WTC11 (cell line): ENCODE results near the gene SHOC2. TPM values are rescaled to one million over a fixed set of nuclear protein-coding genes. Genes with fewer than 3 reads are reported as not detected.

ENCODE experiments used
- ATAC-seq: fragments of 200-7000 bp; cut with Tn5 transposase; 2 replicates; pipeline ENCODE4 v1.10.0; 2021; ENCODE audit warnings: mild to moderate bottlenecking, moderate library complexity
- CTCF ChIA-PET: fragments of 300-600 bp; sonication (Branson Sonifier 250); formaldehyde crosslinking; loops from one replicate; lab custom pipeline; 2021; ENCODE audit warnings: antibody characterized with exemption; lab: Charles Lee
- POLR2A ChIA-PET: fragments of 350-600 bp; sonication (Branson Sonifier 250); formaldehyde crosslinking; loops from one replicate; lab custom pipeline; 2021; ENCODE audit warnings: antibody characterized with exemption; lab: Charles Lee
- DNase-seq: peaks from one replicate; pipeline ENCODE4 v3.0.0; 2021; ENCODE audit warnings: low spot score
- H3K27ac Mint-ChIP-seq: 2 replicates; pipeline ENCODE4 v1.8.0; 2021; ENCODE audit warnings: mixed read lengths
- H3K27me3 Mint-ChIP-seq: 2 replicates; pipeline ENCODE4 v1.8.0; 2021; ENCODE audit warnings: low read depth, mild to moderate bottlenecking, moderate library complexity, mixed read lengths
- H3K36me3 Mint-ChIP-seq: 2 replicates; pipeline ENCODE4 v1.8.0; 2021; ENCODE audit warnings: mixed read lengths
- H3K4me1 Mint-ChIP-seq: 2 replicates; pipeline ENCODE4 v1.8.0; 2022; ENCODE audit warnings: mixed read lengths
- H3K4me3 Mint-ChIP-seq: 2 replicates; pipeline ENCODE4 v1.8.0; 2021; ENCODE audit warnings: mild to moderate bottlenecking, moderate library complexity, mixed read lengths
- H3K9me3 Mint-ChIP-seq: 2 replicates; pipeline ENCODE4 v1.8.0; 2021; ENCODE audit warnings: mixed read lengths
- ATF6 ChIP-seq: sonication (generic); formaldehyde crosslinking; IDR thresholded peaks from 2 replicates; pipeline ENCODE4 v1.8.1; 2023; ENCODE audit warnings: mild to moderate bottlenecking, missing genetic modification reagents
- FOXJ3 ChIP-seq: sonication (generic); formaldehyde crosslinking; IDR thresholded peaks from 2 replicates; pipeline ENCODE4 v1.9.0; 2021; ENCODE audit warnings: missing genetic modification reagents, mild to moderate bottlenecking, borderline replicate concordance
- FOXP1 ChIP-seq: sonication (generic); formaldehyde crosslinking; IDR thresholded peaks from 2 replicates; pipeline ENCODE4 v1.8.0; 2022; ENCODE audit warnings: missing genetic modification reagents, mild to moderate bottlenecking, moderate library complexity, borderline replicate concordance
- GABPB1 ChIP-seq: sonication (generic); formaldehyde crosslinking; IDR thresholded peaks from 2 replicates; pipeline ENCODE4 v1.8.1; 2023; ENCODE audit warnings: mild to moderate bottlenecking, missing genetic modification reagents
- HMGXB4 ChIP-seq: sonication (generic); formaldehyde crosslinking; IDR thresholded peaks from 2 replicates; pipeline ENCODE4 v1.8.1; 2023; ENCODE audit warnings: mild to moderate bottlenecking, moderate library complexity, missing genetic modification reagents
- OVOL2 ChIP-seq: fragments of 250-450 bp; sonication (Bioruptor Pico); IDR thresholded peaks from 2 replicates; pipeline ENCODE4 v1.9.0; 2021; ENCODE audit warnings: mild to moderate bottlenecking, borderline replicate concordance
- STAT6 ChIP-seq: sonication (generic); formaldehyde crosslinking; conservative IDR thresholded peaks from 2 replicates; pipeline ENCODE4 v1.8.1; 2023; ENCODE audit warnings: mild to moderate bottlenecking, low read depth, missing genetic modification reagents, moderate library complexity
- TCF7 ChIP-seq: sonication (generic); formaldehyde crosslinking; IDR thresholded peaks from 2 replicates; pipeline ENCODE4 v1.8.0; 2022; ENCODE audit warnings: mild to moderate bottlenecking, low read depth, missing genetic modification reagents, moderate library complexity
- TEAD4 ChIP-seq: sonication (generic); formaldehyde crosslinking; IDR thresholded peaks from 2 replicates; pipeline ENCODE4 v1.8.0; 2022; ENCODE audit warnings: mild to moderate bottlenecking, missing genetic modification reagents
- ZBTB21 ChIP-seq: sonication (generic); formaldehyde crosslinking; IDR thresholded peaks from 2 replicates; pipeline ENCODE4 v1.8.1; 2023; ENCODE audit warnings: mild to moderate bottlenecking, missing genetic modification reagents, borderline replicate concordance
- ZNF281 ChIP-seq: sonication (generic); formaldehyde crosslinking; IDR thresholded peaks from 2 replicates; pipeline ENCODE4 v1.8.0; 2023; ENCODE audit warnings: mild to moderate bottlenecking, missing genetic modification reagents
- ZNF317 ChIP-seq: sonication (generic); formaldehyde crosslinking; IDR thresholded peaks from 2 replicates; pipeline ENCODE4 v1.8.1; 2023; ENCODE audit warnings: low read depth, mild to moderate bottlenecking, moderate library complexity, missing genetic modification reagents, borderline replicate concordance
- ZNF423 ChIP-seq: fragments of 250-450 bp; sonication (Bioruptor Pico); IDR thresholded peaks from 2 replicates; pipeline ENCODE4 v2.1.2; 2022; ENCODE audit warnings: mild to moderate bottlenecking, moderate library complexity
- ZNF671 ChIP-seq: fragments of 250-450 bp; sonication (Bioruptor Pico); IDR thresholded peaks from 2 replicates; pipeline ENCODE4 v1.8.0; 2021; ENCODE audit warnings: mild to moderate bottlenecking
- total RNA-seq: library from RNA; stranded (reverse); gene quantifications from 3 replicates; pipeline ENCODE4 v1.2.3, GENCODE V29; 2021

Gene SHOC2
- total RNA-seq, 1 experiment from 2014 or later = 21.6 TPM

- POLR2A ChIA-PET = no interaction called here
Observed at GRCh38 chr10:111034598-111035310, 115.3 kb downstream of the SHOC2 start.

GRCh38 chr10:111035542-111035941 is 116.1 kb downstream of the SHOC2 start:
- DNase-seq (no peak), ATAC-seq (no peak)
- Mint-ChIP-seq H3K27me3 (no peaks in the 10 kb centered on the region; the same call in none of the 2 replicates), H3K9me3 (peaks cover 63% of the 10 kb centered on the region), H3K27ac (no peak overlapping the region), H3K4me3 (no peak overlapping the region), H3K4me1 (no peaks in the 10 kb centered on the region), H3K36me3 (peaks cover 49% of the 10 kb centered on the region)
- CTCF ChIA-PET = no interaction called here
- POLR2A ChIA-PET = no interaction called here
- TF ChIP-seq ZNF317 = no peak
- no peak for TF ChIP-seq TEAD4 (CRISPR knock-in tag)
- no peak for TF ChIP-seq ZNF671 (CRISPR knock-in tag)

More at GRCh38 chr10:111034598-111035310, 115.3 kb downstream of the SHOC2 start:
- CTCF ChIA-PET = no interaction called here
- no peak overlapping the region for H3K27ac Mint-ChIP-seq
- no peaks in the 10 kb centered on the region; the same call in 1 of the 2 replicates for H3K27me3 Mint-ChIP-seq
- H3K9me3 Mint-ChIP-seq = peaks cover 57% of the 10 kb centered on the region
- H3K4me1 Mint-ChIP-seq = no peaks in the 10 kb centered on the region
- peaks cover 45% of the 10 kb centered on the region for H3K36me3 Mint-ChIP-seq
- no peak for DNase-seq
- no peak for ATAC-seq
- H3K4me3 Mint-ChIP-seq = no peak overlapping the region
- TF ChIP-seq TCF7 (CRISPR knock-in tag) = no peak

- ChIA-PET POLR2A (no interaction called here), CTCF (interaction anchor here (0.7 to 1.0 kb wide), 2 partner anchors 93 to 500 kb away, joined by 3 read pairs; no protein-coding TSS in a partner anchor)
- Mint-ChIP-seq H3K27me3 (no peaks in the 10 kb centered on the region; the same call in none of the 2 replicates), H3K36me3 (peaks cover 51% of the 10 kb centered on the region), H3K9me3 (peaks cover 68% of the 10 kb centered on the region), H3K4me1 (no peaks in the 10 kb centered on the region), H3K27ac (no peak overlapping the region), H3K4me3 (no peak overlapping the region)
- TF ChIP-seq ZNF423 (no peak), STAT6 (CRISPR knock-in tag) (no peak), ZNF281 (CRISPR knock-in tag) (no peak), ATF6 (CRISPR knock-in tag) (no peak)
- ATAC-seq (no peak), DNase-seq (no peak)
Observed at GRCh38 chr10:111037858-111038257, 118.5 kb downstream of the SHOC2 start.

- peaks cover 52% of the 10 kb centered on the region for H3K36me3 Mint-ChIP-seq
- DNase-seq = no peak
- TF ChIP-seq GABPB1 (CRISPR knock-in tag) (no peak), TCF7 (CRISPR knock-in tag) (no peak), ZNF671 (CRISPR knock-in tag) (no peak), FOXJ3 (no peak), OVOL2 (no peak), HMGXB4 (CRISPR knock-in tag) (no peak), FOXP1 (CRISPR knock-in tag) (no peak), ZBTB21 (CRISPR knock-in tag) (no peak)
Observed at GRCh38 chr10:111039522-111039921, 120.1 kb downstream of the SHOC2 start.

More at GRCh38 chr10:111039522-111039921, 120.1 kb downstream of the SHOC2 start:
- ChIA-PET CTCF (no interaction called here), POLR2A (no interaction called here)
- H3K4me3 Mint-ChIP-seq = no peak overlapping the region
- peaks cover 67% of the 10 kb centered on the region for H3K9me3 Mint-ChIP-seq
- H3K27me3 Mint-ChIP-seq = peaks cover 6% of the 10 kb centered on the region
- H3K4me1 Mint-ChIP-seq = no peaks in the 10 kb centered on the region
- H3K27ac Mint-ChIP-seq = no peak overlapping the region
- ATAC-seq = no peak
